HEK293T (cell line): ENCODE measurements around the gene CDK8.

Experiments used
- BHLHE40 ChIP-seq: fragments of 450-650 bp; IDR thresholded peaks from 2 replicates; pipeline ENCODE4 v1.6.1; 2016; ENCODE audit warnings: mild to moderate bottlenecking, moderate library complexity, borderline replicate concordance
- ELF4 ChIP-seq: fragments of 450-650 bp; IDR thresholded peaks from 2 replicates; pipeline ENCODE4 v1.6.1; 2017; ENCODE audit warnings: antibody characterized with exemption
- FOXK2 ChIP-seq: fragments of 450-650 bp; IDR thresholded peaks from 2 replicates; pipeline ENCODE4 v1.6.1; 2016; ENCODE audit warnings: mild to moderate bottlenecking
- FOXM1 ChIP-seq: fragments of 450-650 bp; IDR thresholded peaks from 2 replicates; pipeline ENCODE4 v1.6.1; 2017; ENCODE audit warnings: mild to moderate bottlenecking, borderline replicate concordance
- L3MBTL2 ChIP-seq: fragments of 450-650 bp; conservative IDR thresholded peaks from 2 replicates; pipeline ENCODE4 v1.6.1; 2016; ENCODE audit warnings: mild to moderate bottlenecking
- NFRKB ChIP-seq: fragments of 450-650 bp; IDR thresholded peaks from 2 replicates; pipeline ENCODE4 v1.6.1; 2016; ENCODE audit warnings: mild to moderate bottlenecking, moderate library complexity
- SUZ12 ChIP-seq: fragments of 450-650 bp; IDR thresholded peaks from 2 replicates; pipeline ENCODE4 v1.6.1; 2016; ENCODE audit warnings: mild to moderate bottlenecking

GRCh38 chr13:26300140-26300539, 46.2 kb downstream of the CDK8 start:
- TF ChIP-seq L3MBTL2 (no peak), NFRKB (no peak), SUZ12 (no peak), ELF4 (no peak), BHLHE40 (no peak), FOXK2 (no peak), FOXM1 (no peak)
